ENCODE results near the gene NR2F2.
A peak's percentile ranks its signal among the peaks of the same experiment; 100 is the strongest.

The NR2F2 gene

GRCh38 chr15:96329403-96329981 lies 1.0 kb upstream of the NR2F2 start:
- H3K4me3 Mint-ChIP-seq = peak overlapping the region; percentile 80
- peaks cover 5% of the 10 kb centered on the region for H3K9me3 Mint-ChIP-seq
- peaks cover 13% of the 10 kb centered on the region for H3K36me3 Mint-ChIP-seq (ENCODE audit: insufficient read depth)
- ATAC-seq (replicated peaks; ENCODE audit: extremely low read depth, poor library complexity, severe bottlenecking) (no peak), DNase-seq (ENCODE audit: low spot score in 2 of 2) (no peak)
- H3K27me3 Mint-ChIP-seq = peaks cover 97% of the 10 kb centered on the region
- H3K27ac Mint-ChIP-seq (ENCODE audit: low read depth) = peak overlapping the region; percentile 16
- H3K4me1 Mint-ChIP-seq = peaks cover 22% of the 10 kb centered on the region

DNA sequence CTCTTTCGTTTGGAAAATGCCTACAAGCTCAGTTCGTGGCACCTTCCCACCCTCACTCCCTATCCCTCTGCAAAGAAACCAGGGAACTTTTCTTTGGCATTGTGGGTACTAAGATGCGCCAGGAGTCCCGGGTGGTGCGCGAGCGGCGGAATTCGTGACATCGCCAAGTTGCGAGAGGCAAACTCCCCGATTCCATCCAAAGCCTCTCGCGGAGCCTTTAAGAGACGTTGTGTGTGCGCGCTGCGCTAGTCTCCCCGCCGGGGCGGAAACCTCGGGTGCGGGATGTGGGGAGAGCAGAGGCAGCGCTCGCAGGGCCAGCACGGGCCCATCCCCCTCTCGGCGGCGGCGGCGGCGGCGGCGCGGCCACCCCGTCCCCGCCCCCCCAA lies 443 bp upstream of the NR2F2 start:
- ATAC-seq (replicated peaks; ENCODE audit: extremely low read depth, poor library complexity, severe bottlenecking) = no peak
- DNase-seq (ENCODE audit: low spot score in 2 of 2) = no peak
- peak overlapping the region; percentile 80 for H3K4me3 Mint-ChIP-seq

GRCh38 chr15:96331144-96331944 lies 844 bp downstream of the NR2F2 start:
- Mint-ChIP-seq H3K36me3 (ENCODE audit: insufficient read depth) (peaks cover 13% of the 10 kb centered on the region), H3K9me3 (peaks cover 5% of the 10 kb centered on the region), H3K27ac (ENCODE audit: low read depth) (no peak overlapping the region), H3K4me3 (peak overlapping the region; percentile 80), H3K27me3 (peaks cover 97% of the 10 kb centered on the region), H3K4me1 (peaks cover 20% of the 10 kb centered on the region)
- no peak for DNase-seq (ENCODE audit: low spot score in 2 of 2)
- no peak for ATAC-seq (replicated peaks; ENCODE audit: extremely low read depth, poor library complexity, severe bottlenecking)

More for the DNA sequence above, 443 bp upstream of the NR2F2 start:
- Mint-ChIP-seq H3K9me3 (peaks cover 5% of the 10 kb centered on the region), H3K36me3 (ENCODE audit: insufficient read depth) (peaks cover 13% of the 10 kb centered on the region), H3K4me1 (peaks cover 22% of the 10 kb centered on the region), H3K27ac (ENCODE audit: low read depth) (no peak overlapping the region), H3K27me3 (peaks cover 97% of the 10 kb centered on the region)

GRCh38 chr15:96331945-96332636 lies 1.6 kb downstream of the NR2F2 start:
- Mint-ChIP-seq H3K9me3 (peaks cover 5% of the 10 kb centered on the region), H3K27ac (ENCODE audit: low read depth) (no peak overlapping the region), H3K4me3 (peak overlapping the region; percentile 72), H3K4me1 (peaks cover 13% of the 10 kb centered on the region), H3K36me3 (ENCODE audit: insufficient read depth) (peaks cover 13% of the 10 kb centered on the region), H3K27me3 (peaks cover 97% of the 10 kb centered on the region)
- ATAC-seq (replicated peaks; ENCODE audit: extremely low read depth, poor library complexity, severe bottlenecking) (no peak), DNase-seq (ENCODE audit: low spot score in 2 of 2) (no peak)

- Mint-ChIP-seq H3K27me3 (peaks cover 97% of the 10 kb centered on the region), H3K4me3 (peak overlapping the region; percentile 58), H3K27ac (ENCODE audit: low read depth) (no peak overlapping the region), H3K36me3 (ENCODE audit: insufficient read depth) (peaks cover 13% of the 10 kb centered on the region), H3K9me3 (peaks cover 5% of the 10 kb centered on the region), H3K4me1 (peaks cover 12% of the 10 kb centered on the region)
- ATAC-seq (replicated peaks; ENCODE audit: extremely low read depth, poor library complexity, severe bottlenecking) = no peak
- no peak for DNase-seq (ENCODE audit: low spot score in 2 of 2)
Observed at GRCh38 chr15:96332637-96333121, 2.2 kb downstream of the NR2F2 start.

- Mint-ChIP-seq H3K27me3 (peaks cover 94% of the 10 kb centered on the region), H3K4me1 (peaks cover 12% of the 10 kb centered on the region), H3K9me3 (peaks cover 5% of the 10 kb centered on the region), H3K4me3 (peak overlapping the region; percentile 58), H3K27ac (ENCODE audit: low read depth) (no peak overlapping the region), H3K36me3 (ENCODE audit: insufficient read depth) (peaks cover 13% of the 10 kb centered on the region)
- ATAC-seq (replicated peaks; ENCODE audit: extremely low read depth, poor library complexity, severe bottlenecking) (no peak), DNase-seq (ENCODE audit: low spot score in 2 of 2) (no peak)
Observed at GRCh38 chr15:96333131-96334016, 2.9 kb downstream of the NR2F2 start.

DNA sequence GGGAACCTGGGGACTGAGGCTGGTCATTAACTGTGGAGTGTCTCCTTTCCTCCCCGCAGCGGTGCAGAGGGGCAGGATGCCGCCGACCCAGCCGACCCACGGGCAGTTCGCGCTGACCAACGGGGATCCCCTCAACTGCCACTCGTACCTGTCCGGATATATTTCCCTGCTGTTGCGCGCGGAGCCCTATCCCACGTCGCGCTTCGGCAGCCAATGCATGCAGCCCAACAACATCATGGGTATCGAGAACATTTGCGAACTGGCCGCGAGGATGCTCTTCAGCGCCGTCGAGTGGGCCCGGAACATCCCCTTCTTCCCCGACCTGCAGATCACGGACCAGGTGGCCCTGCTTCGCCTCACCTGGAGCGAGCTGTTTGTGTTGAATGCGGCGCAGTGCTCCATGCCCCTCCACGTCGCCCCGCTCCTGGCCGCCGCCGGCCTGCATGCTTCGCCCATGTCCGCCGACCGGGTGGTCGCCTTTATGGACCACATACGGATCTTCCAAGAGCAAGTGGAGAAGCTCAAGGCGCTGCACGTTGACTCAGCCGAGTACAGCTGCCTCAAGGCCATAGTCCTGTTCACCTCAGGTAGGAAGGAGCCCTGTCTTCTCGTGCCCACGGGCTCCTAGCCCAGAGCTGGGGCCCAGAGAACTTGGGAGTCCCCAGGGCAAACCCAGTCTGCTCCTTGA lies 3.7 kb downstream of the NR2F2 start:
- ATAC-seq (replicated peaks; ENCODE audit: extremely low read depth, poor library complexity, severe bottlenecking) (no peak), DNase-seq (ENCODE audit: low spot score in 2 of 2) (no peak)
- Mint-ChIP-seq H3K27ac (ENCODE audit: low read depth) (no peak overlapping the region), H3K27me3 (peaks cover 91% of the 10 kb centered on the region), H3K4me3 (peak overlapping the region; percentile 58), H3K9me3 (peaks cover 5% of the 10 kb centered on the region), H3K4me1 (peaks cover 12% of the 10 kb centered on the region), H3K36me3 (ENCODE audit: insufficient read depth) (peaks cover 11% of the 10 kb centered on the region)

- no peak overlapping the region for H3K27ac Mint-ChIP-seq (ENCODE audit: low read depth)
- ATAC-seq (replicated peaks; ENCODE audit: extremely low read depth, poor library complexity, severe bottlenecking) (no peak), DNase-seq (ENCODE audit: low spot score in 2 of 2) (no peak)
- H3K36me3 Mint-ChIP-seq (ENCODE audit: insufficient read depth) = peaks cover 7% of the 10 kb centered on the region
- H3K4me1 Mint-ChIP-seq = peaks cover 12% of the 10 kb centered on the region
- H3K27me3 Mint-ChIP-seq = peaks cover 91% of the 10 kb centered on the region
- H3K4me3 Mint-ChIP-seq = no peak overlapping the region
- H3K9me3 Mint-ChIP-seq = peaks cover 5% of the 10 kb centered on the region
Observed at GRCh38 chr15:96334705-96335410, 4.4 kb downstream of the NR2F2 start.

GRCh38 chr15:96335411-96336024 lies 5.0 kb downstream of the NR2F2 start:
- no peak overlapping the region for H3K4me3 Mint-ChIP-seq
- H3K4me1 Mint-ChIP-seq = peaks cover 11% of the 10 kb centered on the region
- H3K27me3 Mint-ChIP-seq = peaks cover 91% of the 10 kb centered on the region
- H3K27ac Mint-ChIP-seq (ENCODE audit: low read depth) = no peak overlapping the region
- peaks cover 5% of the 10 kb centered on the region for H3K9me3 Mint-ChIP-seq
- DNase-seq (ENCODE audit: low spot score in 2 of 2) = no peak
- no peak for ATAC-seq (replicated peaks; ENCODE audit: extremely low read depth, poor library complexity, severe bottlenecking)
- peaks cover 7% of the 10 kb centered on the region for H3K36me3 Mint-ChIP-seq (ENCODE audit: insufficient read depth)

DNA sequence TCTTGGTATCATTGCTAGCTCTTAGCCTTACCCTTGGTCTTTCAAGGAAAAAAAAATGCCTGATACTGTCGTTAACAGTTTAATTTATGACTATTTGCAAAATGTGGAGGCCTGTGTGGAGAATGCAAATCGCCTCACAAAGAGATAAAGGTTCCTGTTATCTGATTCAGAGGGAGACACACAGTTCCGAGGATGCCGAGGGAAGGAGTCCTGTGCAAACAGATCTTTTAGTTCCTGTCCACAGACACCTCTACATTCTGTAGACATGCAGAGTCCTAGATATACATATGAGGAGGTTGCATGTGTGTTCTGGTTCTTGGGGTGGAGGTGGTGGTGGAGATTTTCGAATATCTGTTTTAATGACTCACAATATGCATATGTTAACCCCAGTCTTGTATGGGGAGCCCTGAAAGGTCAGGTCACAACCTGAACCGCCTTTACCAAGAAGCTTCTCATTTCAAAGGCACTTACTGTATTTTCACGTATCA lies 5.7 kb downstream of the NR2F2 start:
- H3K27me3 Mint-ChIP-seq = peaks cover 91% of the 10 kb centered on the region
- H3K36me3 Mint-ChIP-seq (ENCODE audit: insufficient read depth) = peaks cover 7% of the 10 kb centered on the region
- H3K4me3 Mint-ChIP-seq = no peak overlapping the region
- peaks cover 6% of the 10 kb centered on the region for H3K4me1 Mint-ChIP-seq
- no peak overlapping the region for H3K27ac Mint-ChIP-seq (ENCODE audit: low read depth)
- H3K9me3 Mint-ChIP-seq = peaks cover 5% of the 10 kb centered on the region
- DNase-seq (ENCODE audit: low spot score in 2 of 2) = no peak
- ATAC-seq (replicated peaks; ENCODE audit: extremely low read depth, poor library complexity, severe bottlenecking) = no peak
